Activated B cell treated with CpG ODN at 0.5 μM for 24 hours (primary cell): ENCODE measurements around the gene CCDC149. TPM values are rescaled to one million over a fixed set of nuclear protein-coding genes. Genes with fewer than 3 reads are reported as not detected.

Source experiments
- ATAC-seq: fragments of 200-7000 bp; cut with Tn5 transposase; one replicate; pipeline ENCODE4 v1.10.0; 2021; ENCODE audit warnings: low read depth, mild to moderate bottlenecking, moderate library complexity
- CTCF ChIA-PET: fragments of 350-600 bp; sonication (Branson Sonifier 250); formaldehyde crosslinking; loops from one replicate; lab custom pipeline; 2021; ENCODE audit warnings: antibody characterized with exemption; lab: Charles Lee
- POLR2A ChIA-PET: fragments of 350-600 bp; sonication (Branson Sonifier 250); formaldehyde crosslinking; loops from one replicate; lab custom pipeline; 2021; ENCODE audit warnings: antibody characterized with exemption; lab: Charles Lee
- DNase-seq: peaks from one replicate; pipeline ENCODE4 v3.0.0; 2022
- H3K27ac Mint-ChIP-seq: one replicate; pipeline ENCODE4 v1.8.0; 2020; ENCODE audit warnings: mixed read lengths
- H3K27me3 Mint-ChIP-seq: one replicate; pipeline ENCODE4 v1.8.0; 2021; ENCODE audit warnings: mixed read lengths
- H3K36me3 Mint-ChIP-seq: one replicate; pipeline ENCODE4 v1.8.0; 2021; ENCODE audit warnings: low read depth, mixed read lengths
- H3K4me1 Mint-ChIP-seq: one replicate; pipeline ENCODE4 v1.8.0; 2021; ENCODE audit warnings: mixed read lengths
- H3K4me3 Mint-ChIP-seq: one replicate; pipeline ENCODE4 v1.8.0; 2020; ENCODE audit warnings: mild to moderate bottlenecking, mixed read lengths
- H3K9me3 Mint-ChIP-seq: one replicate; pipeline ENCODE4 v1.8.0; 2020; ENCODE audit warnings: mixed read lengths
- CTCF ChIP-seq: fragments of 200-600 bp; IDR thresholded peaks from one replicate; pipeline ENCODE4 v1.8.0; 2022; ENCODE audit warnings: antibody characterized with exemption, mild to moderate bottlenecking
- intact Hi-C: fragments of 100-400 bp; cut with micrococcal nuclease; formaldehyde crosslinking; loops from one replicate; pipeline ENCODE4 v1.15.1; 2024
- total RNA-seq: library from RNA; stranded (reverse); gene quantifications from 2 replicates; pipeline ENCODE4 v1.2.3, GENCODE V29; 2022

Gene CCDC149
- total RNA-seq, 1 donor from 2014 or later: not detected

- no peak for ATAC-seq
- CTCF ChIA-PET: no interaction called here
- Mint-ChIP-seq H3K27me3 (peaks cover 2% of the 10 kb centered on the region), H3K36me3 (no peaks in the 10 kb centered on the region), H3K4me3 (no peak overlapping the region), H3K9me3 (no peaks in the 10 kb centered on the region), H3K4me1 (no peaks in the 10 kb centered on the region), H3K27ac (no peak overlapping the region)
- DNase-seq: no peak
- TF ChIP-seq CTCF: no peak
- POLR2A ChIA-PET: no interaction called here
- intact Hi-C loops: no loop called here
These were observed 11.5 kb upstream of the CCDC149 start for GRCh38 chr4:24924309-24924781.

DNA sequence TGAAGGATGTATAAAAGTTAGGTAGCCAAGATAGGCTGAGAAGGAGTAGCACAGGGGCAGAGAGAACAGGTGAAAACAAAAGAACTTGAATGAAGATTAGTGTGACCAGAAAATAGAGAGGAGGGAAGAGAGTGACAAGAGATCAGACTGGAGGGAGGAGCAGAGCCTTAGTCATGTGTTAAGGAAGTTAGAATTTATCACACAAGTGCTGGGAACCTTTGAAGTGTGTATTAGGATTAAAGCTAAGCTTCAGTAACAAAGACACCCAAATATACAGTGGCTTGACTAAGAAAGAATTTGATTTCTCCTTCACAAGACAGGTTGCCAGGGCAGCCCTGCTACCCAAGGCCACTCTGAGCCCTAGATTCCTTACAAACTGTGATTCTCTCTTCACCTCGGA is 10.7 kb upstream of the CCDC149 start:
- Mint-ChIP-seq H3K27ac (no peak overlapping the region), H3K9me3 (no peaks in the 10 kb centered on the region), H3K36me3 (no peaks in the 10 kb centered on the region), H3K4me1 (no peaks in the 10 kb centered on the region), H3K27me3 (peaks cover 2% of the 10 kb centered on the region), H3K4me3 (no peak overlapping the region)
- intact Hi-C loops: no loop called here
- TF ChIP-seq CTCF: no peak
- ChIA-PET POLR2A (no interaction called here), CTCF (no interaction called here)
- ATAC-seq (no peak), DNase-seq (no peak)

DNA sequence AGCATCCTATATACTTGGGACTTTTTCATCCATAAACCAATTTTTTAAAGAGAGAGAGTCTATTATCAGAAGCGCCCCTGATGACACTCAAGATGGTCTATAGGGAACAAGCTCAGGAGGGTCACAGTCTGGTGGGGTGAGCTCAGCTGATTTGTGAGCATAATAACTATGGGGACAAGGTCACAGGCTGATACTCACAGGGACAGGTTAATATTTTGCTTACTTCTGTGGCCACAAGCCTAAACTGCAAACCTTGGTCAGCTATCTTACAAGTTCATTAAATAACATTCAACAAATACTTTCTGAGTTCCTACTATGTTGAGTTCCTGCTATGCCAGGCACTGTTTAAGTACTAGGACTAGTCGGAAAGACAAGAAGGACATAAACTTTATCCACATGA is 10.2 kb upstream of the CCDC149 start:
- POLR2A ChIA-PET: no interaction called here
- CTCF ChIA-PET: no interaction called here
- Mint-ChIP-seq H3K27ac (no peak overlapping the region), H3K27me3 (peaks cover 3% of the 10 kb centered on the region), H3K36me3 (no peaks in the 10 kb centered on the region), H3K4me3 (no peak overlapping the region), H3K9me3 (no peaks in the 10 kb centered on the region), H3K4me1 (no peaks in the 10 kb centered on the region)
- DNase-seq (no peak), ATAC-seq (no peak)
- intact Hi-C loops: no loop called here
- TF ChIP-seq CTCF: no peak

GRCh38 chr4:24922416-24922815 is 9.6 kb upstream of the CCDC149 start:
- Mint-ChIP-seq H3K9me3 (no peaks in the 10 kb centered on the region), H3K27ac (no peak overlapping the region), H3K27me3 (peaks cover 4% of the 10 kb centered on the region), H3K36me3 (no peaks in the 10 kb centered on the region), H3K4me3 (no peak overlapping the region), H3K4me1 (no peaks in the 10 kb centered on the region)
- TF ChIP-seq CTCF: no peak
- CTCF ChIA-PET: no interaction called here
- intact Hi-C loops: no loop called here
- no peak for DNase-seq
- ATAC-seq: no peak
- POLR2A ChIA-PET: no interaction called here

- H3K27me3 Mint-ChIP-seq: peaks cover 5% of the 10 kb centered on the region
- no peak overlapping the region for H3K27ac Mint-ChIP-seq
- ChIA-PET CTCF (no interaction called here), POLR2A (no interaction called here)
- no peak for DNase-seq
- intact Hi-C loops: no loop called here
- no peak for TF ChIP-seq CTCF
- H3K4me3 Mint-ChIP-seq: no peak overlapping the region
- H3K4me1 Mint-ChIP-seq: no peaks in the 10 kb centered on the region
- no peaks in the 10 kb centered on the region for H3K36me3 Mint-ChIP-seq
- no peak for ATAC-seq
- no peaks in the 10 kb centered on the region for H3K9me3 Mint-ChIP-seq
These were observed 8.6 kb upstream of the CCDC149 start for GRCh38 chr4:24921491-24921890.
